ENCODE data around the gene RFFL. TPM values are rescaled to one million over a fixed set of nuclear protein-coding genes. Genes with fewer than 3 reads are reported as not detected.

The RFFL gene
- total RNA-seq: 13.7 and 19.1 TPM in 2 replicates

DNA sequence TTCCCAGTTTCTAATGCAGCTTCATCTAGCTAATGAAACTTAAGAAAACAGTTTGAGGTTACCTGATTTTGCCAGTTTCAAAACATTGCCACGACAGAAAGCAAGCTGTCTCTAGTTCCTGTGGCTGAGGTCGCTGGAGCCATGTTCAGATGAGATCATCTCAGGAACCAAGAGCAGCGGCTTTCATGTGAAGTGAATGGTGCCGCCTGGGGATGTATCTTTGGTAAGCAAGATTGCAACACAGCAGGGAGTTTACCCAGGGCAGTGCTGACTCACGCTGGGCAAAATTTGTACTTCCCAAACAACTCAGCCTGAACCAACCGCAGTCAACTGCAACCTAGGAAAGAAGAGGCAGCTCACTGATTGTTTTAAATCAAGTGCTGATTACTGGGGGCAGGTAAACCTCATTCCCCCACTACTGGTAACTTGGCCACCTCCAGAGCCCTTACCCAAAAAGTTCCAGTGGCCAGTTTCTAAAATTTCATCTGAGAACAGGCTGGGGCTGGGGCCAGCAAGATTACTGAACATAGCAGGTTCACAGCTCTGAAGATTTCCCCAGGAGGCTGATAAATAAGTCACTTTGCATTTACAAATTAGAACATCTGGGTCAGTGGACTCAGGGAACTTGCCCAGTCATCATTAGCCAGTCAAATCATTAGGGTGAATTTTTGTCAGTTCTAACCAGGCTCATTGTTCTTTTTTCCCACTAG lies at the start of gene RFFL:
RFFL (minus strand) TSS at position 194 of the 710 bp plus-strand sequence. CDS start 37,154 bp downstream, outside the sequence.

DNA sequence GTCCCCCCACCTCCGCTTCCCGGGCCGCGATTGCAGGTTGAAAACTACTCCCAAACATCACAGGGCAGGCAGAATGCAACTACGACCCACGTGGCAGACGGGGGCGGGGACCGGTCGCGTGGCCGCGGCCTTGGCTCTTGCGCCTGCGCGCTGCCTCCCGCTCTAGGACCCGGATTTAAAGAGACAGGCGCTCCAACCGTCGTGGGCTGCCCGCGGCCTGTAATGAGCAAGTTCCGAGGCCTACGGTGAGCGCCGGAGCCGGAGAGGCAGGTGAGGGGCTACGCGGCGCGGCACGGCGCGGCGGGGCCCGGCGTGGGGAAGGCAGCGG lies 83.2 kb downstream of the RFFL start, which contains the start of gene LIG3:
LIG3 (plus strand) TSS at position 160 of the 328 bp plus-strand sequence. CDS start 2,494 bp downstream, outside the sequence.

GRCh38 chr17:34961093-34961911 lies 102.2 kb downstream of the RFFL start, which contains the start of the genes CCT6B and ZNF830:
Gene CCT6B (minus strand): TSS chr17:34961460. CDS start chr17:34961393, 67 bp downstream.
Gene ZNF830 (plus strand): TSS chr17:34961540. CDS start chr17:34961567, 27 bp downstream.

Small RNA genes lying within 50 kb of the gene (small RNA-seq; reads per million reads assigned to genes)
- 1.9 reads per million, percentile 71 among the genes with 10 or more reads in this experiment for gene AC004223.1
- gene RNU6-840P: not detected

Other genes with a start within 250 kb of the RFFL start
- 4.2 and 4.8 TPM in 2 replicates for gene CCT6B, start 102.2 kb downstream of the RFFL start, total RNA-seq
- gene ZNF830, start 102.2 kb downstream of the RFFL start, total RNA-seq: 11.0 and 14.1 TPM in 2 replicates
- gene LIG3, start 83.2 kb downstream of the RFFL start, total RNA-seq: 26.1 and 32.9 TPM in 2 replicates
- gene RAD51D, start 56.2 kb upstream of the RFFL start, total RNA-seq: 10.4 and 14.1 TPM in 2 replicates
- gene FNDC8, start 57.9 kb upstream of the RFFL start, total RNA-seq: not detected in 2 replicates
- 11.1 and 15.2 TPM in 2 replicates for gene NLE1, start 78.6 kb upstream of the RFFL start, total RNA-seq
- not detected in 2 replicates for gene UNC45B, start 84.1 kb upstream of the RFFL start, total RNA-seq
- not detected in 2 replicates for gene SLC35G3, start 130.7 kb upstream of the RFFL start, total RNA-seq
- 63.5 and 74.9 TPM in 2 replicates for gene SLFN5, start 179.4 kb upstream of the RFFL start, total RNA-seq

All from articular chondrocyte of knee joint (primary cell).